SW480 (cell line): ENCODE measurements around the gene ATAD3B.
"Not testable (repeated sequence)": the region's sequence is repeated elsewhere in the genome, so short reads cannot be mapped to it uniquely, and the experiment has no call there.

Experiments
- DNase-seq: peaks from one replicate; pipeline ENCODE4 v3.0.0-alpha.2; 2016; ENCODE audit warnings: low spot score

The ATAD3B gene

DNA sequence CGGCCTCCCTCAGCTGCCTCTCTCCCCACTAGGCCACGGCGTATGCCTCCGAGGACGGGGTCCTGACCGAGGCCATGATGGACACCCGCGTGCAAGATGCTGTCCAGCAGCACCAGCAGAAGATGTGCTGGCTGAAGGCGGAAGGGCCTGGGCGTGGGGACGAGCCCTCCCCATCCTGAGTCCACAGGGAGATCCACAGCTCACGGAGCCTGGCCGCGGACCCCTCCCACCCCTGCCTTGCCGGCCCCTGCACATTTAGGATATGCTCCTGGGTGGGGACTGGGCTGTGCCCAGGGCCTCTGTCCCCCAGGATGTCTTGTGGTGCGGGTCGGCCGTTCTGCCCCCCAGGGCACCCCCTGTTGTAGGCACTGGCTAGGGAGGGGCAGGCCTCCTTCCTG is 62.3 kb downstream of the ATAD3B start:
- not testable (repeated sequence) for DNase-seq

- no peak for DNase-seq
Observed at GRCh38 chr1:1534401-1535154, 63.0 kb downstream of the ATAD3B start.

DNA sequence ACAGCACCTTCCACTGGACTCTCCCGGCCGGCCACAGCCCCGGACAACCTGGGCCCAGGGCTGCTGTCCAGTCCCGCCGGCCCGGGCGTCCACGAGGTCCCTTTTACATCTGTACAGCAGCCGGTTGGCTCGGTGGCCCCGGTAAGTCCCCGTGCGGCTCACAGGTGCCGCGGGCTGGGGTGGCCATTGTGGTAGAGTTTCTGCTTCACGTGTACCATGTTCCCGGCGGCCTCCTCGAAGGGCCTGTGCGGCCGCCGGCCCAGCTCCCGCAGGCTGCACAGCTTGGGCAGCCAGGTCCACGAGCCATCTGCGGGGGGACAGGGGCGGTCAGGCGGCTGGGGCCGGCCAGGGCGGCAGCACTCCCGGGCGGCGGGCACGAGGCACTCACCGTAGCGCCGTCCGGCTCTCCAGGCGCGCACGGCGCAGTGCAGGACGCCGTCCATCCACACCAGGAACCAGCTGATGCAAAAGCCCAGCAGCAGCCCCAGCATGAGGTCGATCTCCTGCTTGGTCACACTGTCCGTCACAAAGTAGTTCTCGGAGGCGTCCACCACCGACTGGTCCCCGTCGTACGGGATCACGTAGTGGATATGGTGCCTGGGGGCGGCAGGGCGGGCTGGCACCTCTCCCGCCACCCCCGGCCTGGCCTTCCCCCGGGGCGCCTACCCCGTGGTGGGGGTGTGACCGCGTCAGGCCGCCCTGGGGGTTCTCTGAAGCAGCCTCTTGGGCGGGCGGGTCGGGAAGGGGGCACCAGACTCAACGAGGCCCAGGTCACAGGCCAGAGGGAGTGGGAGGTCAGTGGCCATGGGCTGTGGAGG is 63.8 kb downstream of the ATAD3B start:
- no peak for DNase-seq

- no peak for DNase-seq
Observed at GRCh38 chr1:1536019-1536937, 64.7 kb downstream of the ATAD3B start.

DNA sequence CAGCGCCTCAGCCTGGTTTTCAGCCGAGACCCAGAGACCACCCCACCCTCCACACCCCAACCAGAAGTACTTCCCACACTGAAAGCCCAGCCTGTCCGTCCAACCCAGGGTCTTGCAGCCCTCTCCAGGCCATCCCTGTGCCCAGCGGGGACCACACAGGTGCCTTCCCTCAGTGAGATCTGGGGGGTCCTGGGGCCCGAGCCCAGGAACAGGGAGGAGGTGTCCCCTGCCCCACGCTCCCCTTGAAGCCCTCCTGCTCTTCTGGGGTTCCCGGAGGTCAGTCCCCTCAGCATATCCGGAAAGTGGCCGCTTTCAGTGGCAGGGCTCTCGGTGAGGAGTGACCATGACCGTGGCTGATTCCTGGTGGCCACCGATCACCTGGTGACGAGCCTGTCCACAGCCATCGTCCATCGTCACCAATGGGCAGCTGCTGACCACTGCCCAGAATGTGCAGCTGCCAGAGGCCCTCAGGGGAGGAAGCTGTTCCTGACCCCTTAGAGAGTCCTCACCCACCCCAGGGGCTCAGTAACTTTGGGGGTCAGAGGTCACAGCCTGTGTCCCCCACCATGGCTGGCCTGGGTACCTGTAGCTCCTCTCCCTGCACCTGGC is 65.5 kb downstream of the ATAD3B start:
- no peak for DNase-seq

DNA sequence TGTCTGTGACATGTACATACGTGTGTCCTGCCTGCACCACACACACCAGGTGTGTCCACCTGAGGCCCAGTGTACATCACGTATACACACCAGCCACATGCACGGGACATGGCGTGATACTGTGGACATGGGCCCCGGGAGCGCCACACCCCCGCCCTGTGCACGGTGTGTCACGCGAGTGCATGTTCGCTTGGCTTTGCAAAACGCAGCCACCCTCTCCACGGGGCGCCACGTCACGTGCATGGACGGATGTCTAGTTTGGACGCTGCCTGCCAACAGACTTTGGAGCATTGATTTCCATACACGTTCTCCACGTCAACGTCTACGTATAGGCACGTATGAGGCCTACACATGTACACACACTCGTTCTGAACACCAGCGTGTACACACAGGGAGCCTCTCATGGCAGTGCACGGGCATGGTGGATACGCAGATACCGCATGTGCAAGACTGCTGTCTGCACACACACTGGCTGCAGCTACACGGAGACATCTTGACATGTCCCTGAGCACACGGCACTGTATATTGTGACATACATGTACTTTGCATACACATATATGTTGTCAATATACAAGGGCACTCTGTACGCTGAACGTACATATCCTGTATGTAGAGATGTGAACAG is 66.2 kb downstream of the ATAD3B start:
- DNase-seq = no peak

GRCh38 chr1:1538334-1538733 is 66.8 kb downstream of the ATAD3B start:
- DNase-seq = no peak

GRCh38 chr1:1538989-1539309 is 67.4 kb downstream of the ATAD3B start:
- DNase-seq = no peak

DNA sequence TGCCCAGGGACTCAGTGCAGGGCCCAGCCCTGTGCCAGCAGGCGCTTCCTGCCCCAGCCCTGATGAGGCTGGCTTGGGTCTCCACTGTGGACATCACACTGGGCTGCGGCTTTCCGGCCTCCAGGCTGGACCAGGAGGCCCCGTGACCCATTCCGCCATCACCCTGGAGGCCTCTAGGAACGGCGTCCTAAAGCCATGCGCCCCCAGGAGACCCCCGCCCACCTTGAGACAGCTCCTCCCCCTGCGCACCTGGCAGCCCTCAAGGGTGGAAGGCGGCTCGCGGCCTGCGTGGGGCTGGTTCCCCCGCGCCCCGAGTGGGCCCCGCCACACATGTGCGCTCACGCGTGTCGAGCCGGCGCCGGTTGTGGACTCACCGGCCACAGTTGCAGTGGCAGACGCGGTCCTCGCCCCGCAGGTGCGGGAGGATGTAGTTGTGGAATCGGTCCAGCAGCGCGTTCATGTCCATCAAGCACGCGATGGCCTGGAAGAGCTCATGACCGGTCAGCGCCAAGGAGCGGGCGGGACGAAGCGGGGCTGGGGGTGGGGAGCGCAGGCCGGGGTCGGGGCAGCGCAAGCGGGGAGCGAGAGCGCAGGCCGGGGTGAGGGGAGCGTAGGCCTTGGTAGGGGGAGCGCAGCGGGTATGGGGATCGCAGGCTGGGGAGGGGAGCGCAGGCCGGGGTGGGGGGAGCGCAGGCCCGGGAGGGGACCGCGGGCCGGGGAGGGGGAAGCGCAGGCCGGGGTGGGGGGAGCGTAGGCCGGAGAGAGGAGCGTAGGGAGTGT is 67.9 kb downstream of the ATAD3B start:
- DNase-seq = no peak

DNA sequence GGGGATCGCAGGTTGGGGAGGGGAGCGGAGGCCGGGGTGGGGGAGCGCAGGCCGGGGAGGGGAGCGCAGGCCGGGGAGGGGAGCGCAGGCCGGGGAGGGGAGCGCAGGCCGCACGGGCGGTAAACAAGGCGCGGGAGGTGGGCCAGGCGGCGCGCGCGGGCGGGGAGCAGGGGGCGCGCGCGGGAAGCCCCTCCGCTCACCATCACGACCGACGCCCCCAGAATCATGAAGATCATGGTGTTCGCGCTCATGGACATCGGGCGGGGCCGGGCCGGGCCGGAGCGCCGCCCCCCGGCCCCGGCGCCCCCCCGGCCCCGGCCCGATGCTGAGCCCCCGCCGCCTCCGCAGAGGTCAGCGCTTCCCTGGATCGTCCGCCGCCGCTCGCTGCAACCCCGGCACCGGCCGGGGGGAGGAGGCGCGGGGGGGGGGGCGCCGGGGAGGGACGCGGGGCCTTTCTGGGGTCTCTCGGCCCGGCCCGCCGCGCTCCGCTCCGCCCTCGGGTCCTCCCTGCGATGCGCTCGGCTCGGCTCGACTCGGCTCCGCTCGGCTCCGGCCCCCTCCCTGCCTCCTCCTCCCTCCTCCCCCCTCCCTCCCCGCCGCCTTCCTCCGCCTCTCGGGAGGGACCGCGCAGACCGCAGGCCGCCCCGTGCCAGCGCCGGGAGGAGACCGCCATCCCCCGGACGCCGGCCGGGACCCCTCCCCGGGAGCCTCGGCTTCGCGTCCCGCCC is 68.7 kb downstream of the ATAD3B start, which contains the start of gene TMEM240:
TMEM240 (minus strand) TSS at position 535 of the 728 bp plus-strand sequence; CDS start at position 257, 278 bp downstream.
- DNase-seq = no peak

DNA sequence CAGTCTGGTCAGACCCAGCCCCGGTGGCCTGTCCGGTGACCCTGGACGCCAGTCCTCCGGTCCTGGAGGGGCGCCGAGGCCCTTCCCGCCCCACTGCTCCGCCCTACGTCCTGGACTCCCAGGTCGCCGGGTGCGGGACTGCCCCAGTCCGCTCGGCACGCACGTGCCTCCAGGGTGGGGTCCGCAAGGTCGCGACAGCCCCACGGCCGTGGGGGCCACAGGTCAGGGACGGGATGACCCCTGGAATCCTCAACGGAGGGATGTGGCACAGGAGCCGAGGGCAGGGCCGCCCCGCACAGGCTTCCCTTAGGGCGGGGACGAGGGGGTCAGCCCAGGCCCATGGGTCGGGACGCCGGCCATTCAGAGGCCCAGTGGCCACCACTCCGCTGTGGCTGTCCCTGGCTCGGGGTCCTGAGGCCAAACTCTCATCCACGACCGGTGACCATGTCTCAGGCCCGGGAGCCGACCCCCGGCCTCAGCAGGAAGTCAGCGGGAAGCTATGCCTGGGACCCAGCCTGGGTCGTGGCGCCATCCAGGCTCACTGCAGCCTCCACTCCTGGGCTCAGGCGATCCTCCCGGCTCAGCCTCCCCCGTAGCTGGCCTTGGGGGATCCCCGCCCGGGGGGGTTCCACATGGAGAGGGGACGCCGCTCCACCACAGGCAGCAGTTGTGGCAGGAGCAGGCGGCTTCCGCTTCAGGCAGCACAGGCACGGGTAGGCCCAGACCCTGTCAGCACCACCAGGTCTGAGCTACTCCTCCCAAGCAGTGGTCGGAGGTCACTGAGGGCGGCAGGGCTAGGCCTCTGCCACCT is 69.5 kb downstream of the ATAD3B start:
- DNase-seq = no peak

DNA sequence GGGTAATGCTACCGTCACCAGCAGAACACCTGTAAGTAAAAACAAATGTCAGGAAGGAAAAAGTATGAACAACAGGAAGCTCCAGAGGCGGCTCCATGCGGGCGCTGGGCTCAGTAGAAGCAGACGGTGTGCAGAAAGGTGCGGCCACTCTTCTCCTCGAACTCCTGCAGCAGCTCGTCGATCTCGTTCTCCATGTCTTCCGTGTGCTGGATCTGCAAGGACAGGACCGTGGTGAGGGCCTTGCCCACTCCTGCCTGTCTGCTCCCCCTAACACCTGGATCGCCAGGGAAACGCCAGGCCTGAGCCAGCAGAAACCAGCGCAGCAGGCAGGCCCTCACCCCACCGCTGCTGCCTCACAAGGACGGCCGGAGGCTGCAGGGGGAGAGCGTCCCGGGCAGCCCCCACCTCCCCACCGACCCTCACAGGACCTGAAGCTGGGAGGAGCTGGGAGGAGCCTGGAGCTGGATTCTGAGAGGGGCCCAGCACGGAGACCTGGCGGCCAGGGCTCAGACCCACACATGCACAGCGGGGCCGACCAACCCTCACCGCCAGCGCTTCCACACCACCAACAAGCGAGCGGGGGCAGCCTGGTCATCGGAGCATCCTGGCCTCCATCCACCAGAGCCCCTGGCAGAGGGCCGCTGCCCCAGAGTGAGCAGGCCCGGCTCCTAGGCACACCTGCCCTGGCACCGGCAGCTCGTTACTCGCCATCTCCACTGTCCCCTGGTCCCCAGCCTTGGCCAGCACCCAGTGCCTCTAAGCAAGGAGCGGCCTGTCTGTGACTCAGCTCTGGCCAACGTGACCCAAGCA is 70.6 kb downstream of the ATAD3B start:
- no peak for DNase-seq

DNA sequence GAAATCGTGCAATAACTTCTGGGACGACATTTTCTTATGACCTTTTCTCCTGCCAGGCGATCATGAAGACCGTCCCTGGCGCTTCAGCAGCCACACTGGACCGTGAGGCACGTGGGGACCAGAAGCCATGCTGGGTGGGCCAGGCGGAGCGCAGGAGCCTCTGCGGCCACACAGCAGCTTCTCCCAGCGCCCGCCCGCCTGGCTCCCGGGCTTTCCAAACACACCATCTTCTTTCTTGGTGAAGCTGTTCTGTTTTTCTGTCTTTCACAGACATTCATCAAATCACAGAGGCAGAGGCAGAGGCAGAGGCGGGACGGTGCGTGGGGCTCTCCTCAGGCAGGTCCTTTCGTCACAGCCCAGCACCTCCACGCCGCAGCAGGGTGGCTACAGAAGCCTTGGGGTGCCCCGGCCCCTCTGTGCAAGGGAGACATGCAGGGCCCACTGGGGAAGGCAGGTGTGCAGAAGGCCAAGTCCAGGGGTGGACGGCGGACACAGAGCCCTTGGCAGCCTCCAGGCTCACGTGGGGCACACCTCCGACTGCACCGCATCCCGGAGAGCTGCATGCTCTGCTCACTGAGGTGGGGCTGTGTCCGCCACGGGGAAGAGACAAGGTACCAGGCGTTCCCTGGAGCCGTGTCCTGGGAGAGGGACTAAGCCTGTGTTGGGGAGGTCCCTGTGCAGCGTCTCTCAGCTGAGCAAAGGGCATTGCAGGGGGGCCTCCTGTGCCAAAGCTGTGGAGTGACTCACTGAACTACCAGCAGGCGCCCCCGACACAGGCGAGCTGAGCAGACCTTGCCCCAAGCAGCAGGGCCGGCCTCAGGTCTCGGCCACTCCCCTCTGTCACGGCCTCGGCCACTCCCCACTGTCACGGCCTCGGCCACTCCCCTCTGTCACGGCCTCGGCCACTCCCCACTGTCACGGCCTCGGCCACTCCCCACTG is 71.5 kb downstream of the ATAD3B start:
- DNase-seq = no peak

- DNase-seq = no peak
Observed at GRCh38 chr1:1543706-1544099, 72.1 kb downstream of the ATAD3B start.

DNA sequence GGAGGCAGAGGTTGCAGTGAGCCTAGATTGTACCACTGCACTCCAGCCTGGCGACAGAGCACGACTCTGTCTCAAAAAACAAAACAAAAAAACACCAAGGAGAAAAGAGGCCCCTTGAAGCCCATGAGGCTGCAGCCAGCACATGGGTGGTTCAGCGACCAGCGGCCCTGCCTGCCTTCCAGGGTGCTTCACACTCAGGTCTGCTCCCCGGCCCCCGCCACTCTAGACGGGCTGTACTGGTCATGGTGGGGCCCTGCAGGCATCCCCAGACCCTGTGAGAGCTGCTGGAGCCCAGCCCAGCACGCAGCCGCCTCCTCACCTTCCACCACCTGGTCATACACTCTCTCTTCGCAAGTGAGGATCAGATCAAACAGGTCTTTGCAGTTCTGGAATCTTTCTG is 73.0 kb downstream of the ATAD3B start:
- DNase-seq = no peak
